CD4-positive, alpha-beta T cell (primary cell): ENCODE data around the gene PSG4. TPM values are rescaled to one million over a fixed set of nuclear protein-coding genes. Genes with fewer than 3 reads are reported as not detected.
"Not testable (repeated sequence)": the region's sequence is repeated elsewhere in the genome, so short reads cannot be mapped to it uniquely, and the experiment has no call there.

Experiments
- ATAC-seq: fragments of 200-7000 bp; cut with Tn5 transposase; one replicate; pipeline ENCODE4 v1.10.0; 2022; ENCODE audit warnings: mild to moderate bottlenecking; ENCODE audit not compliant: poor library complexity
- CTCF ChIA-PET: fragments of 350-600 bp; sonication (Branson Sonifier 250); formaldehyde crosslinking; loops from one replicate; lab custom pipeline; 2021; ENCODE audit warnings: antibody characterized with exemption, inconsistent platforms; lab: Charles Lee
- POLR2A ChIA-PET: fragments of 350-600 bp; sonication (Branson Sonifier 250); formaldehyde crosslinking; loops from one replicate; lab custom pipeline; 2021; ENCODE audit warnings: antibody characterized with exemption, inconsistent platforms; lab: Charles Lee
- DNase-seq, 14 experiments: peaks; one replicate each; pipeline ENCODE4 v3.0.0-alpha.2; 2013 to 2020; ENCODE audit warnings: mixed read lengths in 2 of 14
- H3K27ac ChIP-seq, 2 donors: one replicate each; pipeline versions ENCODE4 v1.5.1 to v1.7.0; 2013; ENCODE audit warnings: low read length in 2 of 2, low read depth in 1 of 2, mild to moderate bottlenecking in 1 of 2
- H3K27me3 ChIP-seq, 2 experiments: 1 replicate in 1 of 2; 2 replicates in 1 of 2; pipeline versions ENCODE4 v1.6.1 to v1.7.0; 2013; ENCODE audit warnings: low read length in 2 of 2, control low read depth in 1 of 2, mild to moderate bottlenecking in 1 of 2, moderate library complexity in 1 of 2; ENCODE audit not compliant: insufficient read depth in 2 of 2, control insufficient read depth in 1 of 2
- H3K36me3 ChIP-seq: one replicate; pipeline ENCODE4 v1.6.1; 2013; ENCODE audit warnings: low read length, control low read depth; ENCODE audit not compliant: insufficient read depth
- H3K4me1 ChIP-seq: one replicate; pipeline ENCODE4 v1.6.1; 2013; ENCODE audit warnings: low read length, control low read depth; ENCODE audit not compliant: insufficient read depth
- H3K4me3 ChIP-seq: one replicate; pipeline ENCODE4 v1.5.1; 2013; ENCODE audit warnings: mild to moderate bottlenecking, low read length, moderate library complexity
- H3K9me3 ChIP-seq, 2 experiments: 1 replicate in 1 of 2; 2 replicates in 1 of 2; pipeline versions ENCODE4 v1.6.1 to v1.7.0; 2013; ENCODE audit warnings: low read length in 2 of 2, mild to moderate bottlenecking in 2 of 2, control low read depth in 1 of 2, moderate library complexity in 1 of 2; ENCODE audit not compliant: control insufficient read depth in 1 of 2, insufficient read depth in 1 of 2
- H3K27ac Mint-ChIP-seq: one replicate; pipeline ENCODE4 v1.8.0; 2020; ENCODE audit warnings: mixed read lengths
- H3K27me3 Mint-ChIP-seq: one replicate; pipeline ENCODE4 v1.8.0; 2021; ENCODE audit warnings: mixed read lengths
- H3K36me3 Mint-ChIP-seq: one replicate; pipeline ENCODE4 v1.8.0; 2021; ENCODE audit warnings: low read depth, mixed read lengths
- H3K4me1 Mint-ChIP-seq: one replicate; pipeline ENCODE4 v1.8.0; 2021; ENCODE audit warnings: low read depth, mixed read lengths
- H3K4me3 Mint-ChIP-seq: one replicate; pipeline ENCODE4 v1.8.0; 2020; ENCODE audit warnings: mild to moderate bottlenecking, mixed read lengths
- H3K9me3 Mint-ChIP-seq: one replicate; pipeline ENCODE4 v1.8.0; 2020; ENCODE audit warnings: mixed read lengths
- CTCF ChIP-seq: fragments of 200-600 bp; IDR thresholded peaks from one replicate; pipeline ENCODE4 v1.8.0; 2022; ENCODE audit warnings: antibody characterized with exemption, mild to moderate bottlenecking
- intact Hi-C, 2 experiments: fragments of 100-400 bp; cut with DNase I in 1 of 2; cut with micrococcal nuclease in 1 of 2; formaldehyde crosslinking; loops; one replicate each; pipeline versions ENCODE4 v1.15.1 to v1.9.0; 2023 to 2025; cut with DNase I, micrococcal nuclease
- total RNA-seq, 174 experiments: library from RNA in 2 of 174; stranded (reverse) in 2 of 174; gene quantifications; one replicate each; pipeline ENCODE4 v1.2.3 and lab custom pipeline; 2021 to 2026

PSG4 gene
- total RNA-seq, 2 experiments from 2014 or later, result not detected

GRCh38 chr19:43152214-43152613 lies 53.2 kb downstream of the PSG4 start:
- ChIA-PET CTCF (no interaction called here), POLR2A (no interaction called here)
- Histone ChIP-seq H3K4me1 (no peaks in the 10 kb centered on the region), H3K27ac (no peak overlapping the region), H3K9me3 (no peaks in the 10 kb centered on the region), H3K4me3 (no peak overlapping the region), H3K36me3 (no peaks in the 10 kb centered on the region), H3K27me3 (no peaks in the 10 kb centered on the region)
- intact Hi-C loops, result no loop called here
- Mint-ChIP-seq H3K4me3 (no peak overlapping the region), H3K27ac (no peak overlapping the region), H3K9me3 (peaks cover 4% of the 10 kb centered on the region), H3K27me3 (peaks cover 13% of the 10 kb centered on the region), H3K4me1 (no peaks in the 10 kb centered on the region), H3K36me3 (no peaks in the 10 kb centered on the region)
- no peak for TF ChIP-seq CTCF
- ATAC-seq (no peak), DNase-seq (no peak)

GRCh38 chr19:43149788-43150187 lies 55.6 kb downstream of the PSG4 start:
- H3K27me3 ChIP-seq, H3K4me1 ChIP-seq, H3K4me3 Mint-ChIP-seq, CTCF ChIA-PET, H3K4me3 ChIP-seq, intact Hi-C loops, ATAC-seq, H3K27ac Mint-ChIP-seq, POLR2A ChIA-PET, DNase-seq, H3K9me3 ChIP-seq, H3K27ac ChIP-seq, H3K36me3 ChIP-seq, H3K4me1 Mint-ChIP-seq, H3K9me3 Mint-ChIP-seq, H3K36me3 Mint-ChIP-seq: not testable (repeated sequence)
- peaks cover 31% of the 10 kb centered on the region for H3K27me3 Mint-ChIP-seq

GRCh38 chr19:43148233-43148632 lies 57.2 kb downstream of the PSG4 start:
- H3K27me3 ChIP-seq, result no peaks in the 10 kb centered on the region
- no peaks in the 10 kb centered on the region for H3K4me1 Mint-ChIP-seq
- H3K36me3 ChIP-seq, result no peaks in the 10 kb centered on the region
- ATAC-seq, result no peak
- H3K9me3 ChIP-seq, result no peaks in the 10 kb centered on the region
- no peak overlapping the region for H3K4me3 ChIP-seq
- ChIA-PET CTCF (no interaction called here), POLR2A (no interaction called here)
- no peaks in the 10 kb centered on the region for H3K4me1 ChIP-seq
- intact Hi-C loops, result no loop called here
- no peak for TF ChIP-seq CTCF
- DNase-seq, result no peak
- H3K27ac Mint-ChIP-seq, result no peak overlapping the region
- H3K27ac ChIP-seq, result no peak overlapping the region
- H3K9me3 Mint-ChIP-seq, result no peaks in the 10 kb centered on the region
- H3K27me3 Mint-ChIP-seq, result peaks cover 31% of the 10 kb centered on the region
- no peaks in the 10 kb centered on the region for H3K36me3 Mint-ChIP-seq
- no peak overlapping the region for H3K4me3 Mint-ChIP-seq

Other genes with a start within 250 kb of the PSG4 start
- not detected for gene PSG11, start 179.2 kb downstream of the PSG4 start, total RNA-seq
- gene PSG2, start 122.9 kb downstream of the PSG4 start, total RNA-seq, result not detected
- not detected for gene PSG5, start 19.1 kb downstream of the PSG4 start, total RNA-seq
- gene PSG9, start 63.9 kb upstream of the PSG4 start, total RNA-seq, result not detected
- not detected for gene CD177, start 148.0 kb upstream of the PSG4 start, total RNA-seq
- gene TEX101, start 209.3 kb upstream of the PSG4 start, total RNA-seq, result not detected